C4-2B (cell line): ENCODE results near the gene PLP2.

ENCODE experiments used
- H3K27ac ChIP-seq: fragments of 450-650 bp; 2 replicates; pipeline ENCODE4 v1.5.1; 2017
- CTCF ChIP-seq: fragments of 450-650 bp; conservative IDR thresholded peaks from 2 replicates; pipeline ENCODE4 v1.5.1; 2017; ENCODE audit warnings: mild to moderate bottlenecking
- ZFX ChIP-seq: fragments of 450-650 bp; IDR thresholded peaks from 2 replicates; pipeline ENCODE4 v1.6.1; 2017

The PLP2 gene

GRCh38 chrX:49189606-49190005 is 17.9 kb downstream of the PLP2 start:
- no peak for TF ChIP-seq CTCF
- no peak for TF ChIP-seq ZFX
- H3K27ac ChIP-seq, result peak overlapping the region; percentile 86

GRCh38 chrX:49190821-49191573 is 19.3 kb downstream of the PLP2 start:
- H3K27ac ChIP-seq, result peak overlapping the region; percentile 88
- no peak for TF ChIP-seq CTCF
- no peak for TF ChIP-seq ZFX

GRCh38 chrX:49191574-49192011 is 19.9 kb downstream of the PLP2 start:
- H3K27ac ChIP-seq, result peak overlapping the region; percentile 88
- no peak for TF ChIP-seq CTCF
- TF ChIP-seq ZFX, result peak; percentile 76

GRCh38 chrX:49192722-49193328 is 21.1 kb downstream of the PLP2 start:
- H3K27ac ChIP-seq, result no peak overlapping the region
- TF ChIP-seq CTCF (peak; percentile 73), ZFX (no peak)

GRCh38 chrX:49193542-49193964 is 21.9 kb downstream of the PLP2 start:
- no peak for TF ChIP-seq CTCF

GRCh38 chrX:49197543-49198087 is 25.9 kb downstream of the PLP2 start:
- TF ChIP-seq ZFX, result no peak
- TF ChIP-seq CTCF, result no peak

More at GRCh38 chrX:49193542-49193964, 21.9 kb downstream of the PLP2 start:
- no peak overlapping the region for H3K27ac ChIP-seq

More at GRCh38 chrX:49197543-49198087, 25.9 kb downstream of the PLP2 start:
- no peak overlapping the region for H3K27ac ChIP-seq
